NCI-H510A (cell line): ENCODE measurements around the gene ARMC12.

ENCODE experiments used
- DNase-seq: peaks from one replicate; lab custom pipeline; 2025; lab: John Stamatoyannopoulos, UW

Gene ARMC12

DNA sequence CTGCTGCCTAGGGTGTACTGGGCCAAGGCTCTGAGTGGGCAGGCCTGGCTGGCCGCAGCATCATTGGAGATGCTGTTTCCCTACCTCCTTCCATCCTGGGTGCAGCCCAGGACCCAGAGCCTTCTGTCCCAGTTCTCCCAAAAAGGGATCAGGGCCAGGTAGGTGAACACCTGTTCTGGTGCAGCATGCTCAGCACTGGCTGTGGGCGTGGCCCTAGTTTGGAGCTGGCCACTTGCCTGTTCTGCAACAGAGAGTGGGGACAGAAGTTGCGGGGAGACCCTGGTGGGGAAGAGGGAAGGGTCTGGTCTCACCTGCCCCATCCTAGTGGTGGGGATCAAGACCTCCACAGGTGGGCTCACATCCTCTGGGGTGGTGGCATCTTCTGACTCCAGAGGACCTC, 1.4 kb upstream of the ARMC12 start:
- no peak for DNase-seq

GRCh38 chr6:35736253-35736894, 458 bp upstream of the ARMC12 start:
- DNase-seq = no peak

DNA sequence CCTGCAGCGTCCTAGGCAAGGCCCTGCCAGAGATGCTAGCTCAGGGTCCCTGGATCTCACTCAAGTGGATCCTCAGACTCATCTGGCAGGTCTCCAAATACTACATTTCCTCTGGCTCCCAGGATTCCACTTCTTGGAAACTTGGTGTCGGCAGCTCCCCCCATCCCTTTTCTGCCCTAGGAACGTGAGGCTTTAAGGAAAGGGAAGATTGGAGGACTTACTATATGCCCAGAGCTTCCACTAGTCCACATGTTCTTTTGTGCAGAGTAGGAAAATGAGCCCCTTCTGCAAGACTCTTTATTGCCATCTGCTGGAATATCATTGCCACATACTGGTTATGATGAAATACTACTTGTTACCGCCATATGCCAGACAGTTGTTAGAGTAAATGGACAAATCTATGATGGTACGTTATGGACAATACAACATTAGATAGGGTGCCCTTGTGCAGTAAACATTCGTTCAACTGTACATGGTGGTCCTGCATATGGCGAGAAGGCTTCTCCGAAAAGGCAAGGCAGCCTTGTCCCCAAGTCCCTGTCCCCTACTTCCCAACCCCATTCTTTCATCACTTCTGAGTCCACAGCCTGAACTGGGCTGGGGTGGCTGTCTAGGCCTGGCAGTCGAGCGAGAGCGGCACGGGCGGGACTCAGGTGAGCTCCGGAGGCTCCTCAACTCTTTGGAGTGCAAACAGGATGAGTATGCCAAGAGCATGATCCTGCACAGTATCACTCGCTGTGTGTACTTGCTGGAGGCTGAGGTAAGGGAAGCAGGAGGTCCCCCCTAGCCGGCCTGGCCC, 780 bp downstream of the ARMC12 start:
- peak; percentile 58 for DNase-seq

DNA sequence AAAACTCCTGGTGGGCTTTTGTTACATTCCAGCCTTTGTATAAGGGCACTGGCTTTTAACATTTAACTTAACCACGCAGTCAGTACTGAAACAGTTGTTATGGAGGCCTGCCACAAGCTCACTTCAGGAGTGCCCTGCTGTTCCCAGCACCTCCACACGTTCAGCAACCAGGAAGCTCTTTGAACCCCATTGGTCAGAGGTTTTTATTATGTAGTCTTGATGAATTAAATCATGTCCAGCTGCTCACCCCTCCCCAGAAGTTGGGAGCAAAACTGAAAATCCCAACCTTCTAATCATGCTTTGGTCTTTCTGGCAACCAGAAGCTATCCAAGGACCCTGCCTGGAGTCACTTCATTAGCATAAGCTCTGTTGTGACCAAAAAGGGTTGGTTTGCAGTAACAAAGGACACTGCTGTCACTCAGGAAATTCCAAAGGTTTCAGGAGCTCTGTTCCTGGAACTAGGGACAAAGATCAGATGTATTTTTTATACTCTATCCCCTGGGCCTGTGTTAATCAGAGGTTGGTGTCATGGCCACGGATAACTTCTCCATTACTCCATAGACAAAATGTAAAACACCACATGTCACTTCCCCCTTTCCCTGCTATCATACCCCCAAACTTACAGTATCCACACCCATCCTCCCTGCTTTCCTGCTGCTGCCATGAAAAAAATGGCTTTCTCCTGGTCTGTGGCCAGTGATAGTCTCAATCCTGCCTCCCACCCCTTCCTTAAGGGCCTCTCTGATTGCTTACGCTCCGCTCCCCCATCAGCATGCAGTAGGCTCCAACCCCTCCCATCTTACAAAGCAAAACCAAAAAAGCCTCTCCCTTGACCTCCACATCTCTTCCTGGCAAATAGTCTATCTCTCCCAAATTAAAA, 3.1 kb downstream of the ARMC12 start:
- no peak for DNase-seq

DNA sequence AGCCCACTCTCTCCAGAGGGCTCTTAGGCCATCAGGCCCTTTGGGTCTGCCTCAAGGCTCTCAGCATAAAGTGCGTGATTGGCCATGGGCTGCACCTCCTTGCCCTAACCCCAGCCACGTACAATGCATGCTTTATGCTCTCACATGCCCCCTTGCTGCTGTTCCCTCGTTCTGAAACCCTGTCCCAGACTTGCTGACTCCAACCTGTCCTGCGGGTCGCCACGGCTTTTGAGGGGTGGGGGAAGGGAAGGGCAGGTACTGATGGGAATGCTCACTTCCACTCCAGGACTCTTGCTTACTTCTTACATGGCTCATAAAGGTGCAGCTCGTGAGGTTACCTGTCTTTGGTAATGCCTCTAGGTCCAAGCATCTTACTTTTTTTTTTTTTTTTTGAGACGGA, 6.0 kb downstream of the ARMC12 start:
- DNase-seq = no peak

DNA sequence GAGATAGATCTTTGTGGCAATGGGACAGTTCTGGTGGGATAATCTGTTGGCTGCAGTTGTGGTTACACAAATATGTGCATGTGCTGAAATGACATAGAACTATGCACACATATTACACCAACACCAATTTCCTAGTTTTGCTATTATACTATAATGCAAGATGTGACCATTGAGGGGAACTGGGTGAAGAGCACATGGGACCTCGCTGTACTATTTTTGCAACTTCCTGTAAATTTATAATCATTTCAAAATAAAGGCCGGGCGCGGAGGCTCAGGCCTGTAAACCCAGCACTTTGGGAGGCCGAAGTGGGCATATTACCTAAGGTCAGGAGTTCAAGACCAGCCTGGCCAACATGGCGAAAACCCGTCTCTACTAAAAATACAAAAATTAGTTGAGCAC, 8.7 kb downstream of the ARMC12 start:
- no peak for DNase-seq

DNA sequence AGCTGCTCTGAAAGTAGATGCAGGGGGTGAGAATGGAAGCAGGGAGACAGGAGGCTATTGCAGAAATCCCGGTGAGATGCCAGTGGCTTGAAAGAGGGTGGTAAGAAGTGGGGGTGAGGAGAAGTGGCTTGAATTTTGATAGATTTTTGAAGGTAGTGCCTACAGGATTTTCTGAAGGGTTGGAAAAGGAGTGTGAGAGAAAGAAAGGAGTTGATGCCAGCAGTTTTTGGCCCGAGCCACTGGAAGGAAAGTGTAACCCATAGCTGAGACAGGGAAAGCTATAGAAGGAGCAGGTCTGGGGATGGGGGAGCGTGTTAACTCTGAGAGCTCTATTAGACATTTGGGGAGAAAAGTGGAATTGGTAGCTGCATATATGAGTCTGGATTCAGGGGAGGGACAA, 9.7 kb downstream of the ARMC12 start:
- DNase-seq = no peak

DNA sequence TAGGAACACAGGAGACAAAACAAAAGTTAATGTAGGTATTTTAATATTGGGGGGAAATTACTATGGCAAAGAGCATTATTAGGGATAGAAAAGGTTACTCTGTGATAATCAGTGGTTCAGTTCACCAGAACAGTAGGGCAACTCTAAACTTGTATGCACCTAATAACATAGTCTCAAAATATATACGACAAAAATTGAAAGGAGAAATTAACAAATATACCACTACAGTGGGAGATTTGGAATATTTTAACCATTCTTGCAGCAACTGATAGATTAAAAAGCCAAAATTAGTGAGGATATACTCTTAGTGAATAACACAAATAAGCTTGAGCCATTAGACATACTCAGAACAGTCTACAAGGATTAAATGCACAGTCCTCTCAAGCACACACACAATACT, 11.0 kb downstream of the ARMC12 start:
- DNase-seq = no peak

- DNase-seq = no peak
Observed at GRCh38 chr6:35750557-35750956, 13.7 kb downstream of the ARMC12 start.

- no peak for DNase-seq
Observed at GRCh38 chr6:35751594-35751993, 14.8 kb downstream of the ARMC12 start.

DNA sequence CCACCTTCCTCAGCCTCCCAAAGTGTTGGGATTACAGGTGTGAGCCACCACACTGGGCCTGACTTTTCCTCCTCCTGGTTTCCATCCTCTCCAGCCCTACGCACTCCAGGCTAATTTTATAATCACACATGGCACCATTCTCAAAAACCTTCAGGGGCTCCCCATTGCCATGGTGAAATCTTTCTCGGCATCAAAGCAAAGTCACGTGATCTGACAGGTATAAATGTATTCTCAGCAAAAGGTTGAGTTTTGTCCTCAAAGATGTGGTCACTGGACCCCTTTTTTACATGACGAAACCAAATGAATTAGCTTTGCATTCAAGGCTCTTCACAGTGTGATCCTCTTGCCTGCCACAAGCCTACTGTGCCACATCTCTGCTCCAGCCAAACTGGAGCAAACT, 15.5 kb downstream of the ARMC12 start:
- no peak for DNase-seq

DNA sequence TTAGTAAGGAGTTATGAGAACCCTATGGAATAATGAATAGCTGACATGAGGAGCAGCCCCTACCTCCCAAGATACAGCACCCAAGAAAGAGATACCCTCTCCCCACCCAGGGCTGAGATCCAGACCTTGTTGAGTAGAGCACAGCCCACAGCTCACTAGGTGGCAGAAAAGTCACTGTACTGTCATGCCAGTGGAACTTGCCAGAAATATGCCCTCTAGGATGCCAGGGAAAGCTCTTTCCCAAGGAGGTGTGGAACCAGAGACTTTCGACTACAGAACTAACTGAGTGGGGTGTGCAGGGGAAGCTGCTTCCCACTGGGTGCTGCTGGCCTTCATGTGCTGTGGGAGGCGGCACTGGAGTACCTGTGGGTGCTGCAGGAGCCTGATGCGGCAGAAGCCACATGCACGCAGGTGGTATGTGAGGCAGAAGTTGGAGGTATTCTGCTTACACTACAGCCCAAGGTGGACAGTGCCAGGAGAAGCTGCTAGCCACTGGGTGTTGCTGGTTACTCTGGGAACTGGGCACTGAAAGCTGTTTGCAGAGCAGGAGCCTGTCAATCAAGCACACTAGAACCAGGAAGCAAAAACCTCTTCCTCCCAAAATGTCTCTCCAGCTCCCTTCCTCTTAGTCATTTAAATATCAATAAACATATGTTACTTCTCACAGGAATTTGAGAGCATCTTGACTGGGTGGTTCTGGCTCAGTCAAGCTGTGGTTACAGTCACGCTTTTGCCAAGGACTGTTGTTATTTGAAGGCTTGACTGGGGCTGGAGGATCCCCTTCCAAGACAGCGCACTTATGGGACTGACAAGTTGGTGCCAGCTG, 17.8 kb downstream of the ARMC12 start:
- no peak for DNase-seq

GRCh38 chr6:35755278-35755924, 18.6 kb downstream of the ARMC12 start:
- no peak for DNase-seq

DNA sequence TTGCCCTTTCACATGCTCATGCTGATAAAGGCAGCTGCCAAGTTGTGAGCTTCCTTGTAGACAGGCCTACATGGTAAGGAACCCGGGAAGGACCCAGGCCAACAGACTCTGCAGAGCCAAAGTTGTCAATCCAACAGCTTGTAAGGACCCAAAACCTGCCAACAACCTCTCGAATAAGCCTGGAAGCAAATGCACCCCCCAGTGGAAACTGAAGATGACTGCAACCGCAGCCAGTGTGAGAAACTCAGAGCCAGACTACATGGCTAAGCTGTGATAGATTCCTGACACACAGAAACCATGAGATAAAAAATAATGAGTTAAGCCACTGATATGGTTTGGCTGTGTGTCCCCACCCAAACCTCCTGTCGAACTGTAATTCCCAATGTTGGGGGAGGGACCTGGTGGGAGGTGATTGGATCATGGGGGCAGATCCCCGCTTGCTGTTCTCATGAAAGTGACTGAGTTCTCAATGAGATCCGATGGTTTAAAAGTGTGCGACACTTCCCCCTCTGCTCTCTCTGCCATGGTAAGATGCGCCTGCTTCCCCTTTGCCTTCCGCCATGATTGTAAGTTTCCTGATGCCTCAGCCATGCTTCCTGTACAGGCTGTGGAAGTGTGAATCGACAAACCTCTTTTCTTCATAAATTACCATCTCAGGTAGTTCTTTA, 20.8 kb downstream of the ARMC12 start:
- DNase-seq = peak; percentile 23

GRCh38 chr6:35759426-35759825, 22.6 kb downstream of the ARMC12 start:
- no peak for DNase-seq

- no peak for DNase-seq
Observed at GRCh38 chr6:35765739-35766138, 28.9 kb downstream of the ARMC12 start.

DNA sequence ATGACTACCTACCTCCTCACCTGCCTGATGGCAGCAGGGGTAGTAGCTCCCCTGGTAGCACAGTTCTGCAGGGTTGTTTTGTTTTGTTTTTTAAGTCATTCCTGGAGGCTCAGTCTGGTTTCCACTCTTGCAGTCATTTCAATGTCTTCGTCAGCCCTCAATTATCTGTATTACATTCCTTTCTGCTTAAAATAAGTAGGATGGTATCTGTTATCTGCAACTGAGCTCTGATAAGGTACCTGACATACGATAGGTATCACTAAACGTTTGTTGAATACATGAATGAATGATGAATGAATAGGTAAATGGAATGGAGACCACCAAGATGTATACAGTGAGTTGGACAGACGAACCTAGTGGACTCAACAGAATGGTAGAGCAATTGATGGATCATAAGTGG, 32.4 kb downstream of the ARMC12 start:
- DNase-seq = no peak

GRCh38 chr6:35771343-35771627, 34.5 kb downstream of the ARMC12 start:
- no peak for DNase-seq

- no peak for DNase-seq
Observed at GRCh38 chr6:35774116-35774794, 37.4 kb downstream of the ARMC12 start.

DNA sequence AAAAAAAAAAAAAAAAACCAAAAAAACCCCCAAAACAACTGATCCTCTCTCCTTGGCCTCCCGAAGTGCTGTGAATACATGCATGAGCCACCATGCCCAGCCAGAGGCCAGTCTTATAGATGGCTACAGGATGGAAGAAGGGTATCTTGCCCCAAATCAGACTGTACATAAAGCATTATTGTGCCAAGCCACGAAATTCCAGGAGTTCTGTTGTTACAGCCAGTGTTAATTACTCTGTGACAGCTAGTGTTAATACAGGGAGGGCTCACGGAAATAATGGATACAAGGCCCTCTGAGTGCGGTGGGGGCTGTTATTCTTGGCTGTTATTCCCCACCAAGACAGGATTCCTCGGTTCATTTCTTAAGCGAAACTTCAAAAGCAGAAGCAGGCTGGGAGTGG, 38.2 kb downstream of the ARMC12 start:
- no peak for DNase-seq
